OCI-M1 (cell line): ENCODE measurements around the gene SDF2.
A peak's percentile ranks its signal among the peaks of the same experiment; 100 is the strongest.

Source experiments
- DNase-seq: peaks from one replicate; lab custom pipeline; 2025; lab: John Stamatoyannopoulos, UW

SDF2 gene, protein sequence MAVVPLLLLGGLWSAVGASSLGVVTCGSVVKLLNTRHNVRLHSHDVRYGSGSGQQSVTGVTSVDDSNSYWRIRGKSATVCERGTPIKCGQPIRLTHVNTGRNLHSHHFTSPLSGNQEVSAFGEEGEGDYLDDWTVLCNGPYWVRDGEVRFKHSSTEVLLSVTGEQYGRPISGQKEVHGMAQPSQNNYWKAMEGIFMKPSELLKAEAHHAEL

DNA sequence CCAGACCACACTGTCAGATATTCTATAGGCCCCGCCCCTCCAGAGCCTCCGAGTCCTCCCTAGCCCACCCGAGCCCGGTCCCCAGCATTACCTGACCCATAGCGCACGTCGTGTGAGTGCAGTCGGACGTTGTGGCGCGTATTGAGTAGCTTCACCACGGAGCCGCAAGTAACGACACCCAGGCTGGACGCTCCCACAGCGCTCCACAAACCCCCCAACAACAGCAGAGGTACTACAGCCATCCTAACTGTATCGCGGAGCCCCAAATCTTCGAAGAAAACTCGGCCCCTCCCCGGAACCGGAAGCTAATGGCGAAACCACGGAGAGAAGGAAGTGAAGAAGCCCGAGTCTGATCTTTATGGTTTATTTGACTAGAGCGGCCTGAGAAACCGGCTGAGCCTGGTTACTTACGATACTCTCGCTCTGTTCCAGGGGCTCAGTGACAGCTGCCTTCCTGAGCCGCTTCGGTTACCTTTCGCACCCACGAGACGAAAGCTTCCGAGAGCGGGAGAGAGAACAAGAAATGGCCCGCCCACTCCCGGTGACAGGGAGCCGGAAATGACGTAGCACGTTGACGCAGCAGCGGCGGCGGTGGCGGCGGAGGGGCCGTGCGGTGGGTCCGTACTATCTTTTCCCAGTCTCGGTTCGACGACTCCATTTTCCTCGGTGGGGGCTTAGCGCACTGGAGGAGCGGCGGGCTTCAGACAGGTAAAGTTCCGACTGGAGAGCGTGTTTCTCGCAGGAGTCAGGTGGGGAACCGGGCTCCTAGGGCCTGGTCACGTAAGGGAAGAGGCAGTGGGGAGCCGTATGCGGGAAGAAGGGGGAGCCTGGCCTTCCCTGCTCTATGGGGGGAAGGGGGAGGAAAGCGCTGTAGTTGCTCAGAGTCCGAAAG is at the start of gene SDF2, which contains the start of gene SUPT6H:
Gene SDF2 (minus strand): TSS at position 272 of the 892 bp plus-strand sequence. CDS start 30 bp downstream, at position 242.
Gene SUPT6H (plus strand): TSS at position 571 of the 892 bp plus-strand sequence. CDS start 11,197 bp downstream, outside the sequence.
- DNase-seq = peak; percentile 98

DNA sequence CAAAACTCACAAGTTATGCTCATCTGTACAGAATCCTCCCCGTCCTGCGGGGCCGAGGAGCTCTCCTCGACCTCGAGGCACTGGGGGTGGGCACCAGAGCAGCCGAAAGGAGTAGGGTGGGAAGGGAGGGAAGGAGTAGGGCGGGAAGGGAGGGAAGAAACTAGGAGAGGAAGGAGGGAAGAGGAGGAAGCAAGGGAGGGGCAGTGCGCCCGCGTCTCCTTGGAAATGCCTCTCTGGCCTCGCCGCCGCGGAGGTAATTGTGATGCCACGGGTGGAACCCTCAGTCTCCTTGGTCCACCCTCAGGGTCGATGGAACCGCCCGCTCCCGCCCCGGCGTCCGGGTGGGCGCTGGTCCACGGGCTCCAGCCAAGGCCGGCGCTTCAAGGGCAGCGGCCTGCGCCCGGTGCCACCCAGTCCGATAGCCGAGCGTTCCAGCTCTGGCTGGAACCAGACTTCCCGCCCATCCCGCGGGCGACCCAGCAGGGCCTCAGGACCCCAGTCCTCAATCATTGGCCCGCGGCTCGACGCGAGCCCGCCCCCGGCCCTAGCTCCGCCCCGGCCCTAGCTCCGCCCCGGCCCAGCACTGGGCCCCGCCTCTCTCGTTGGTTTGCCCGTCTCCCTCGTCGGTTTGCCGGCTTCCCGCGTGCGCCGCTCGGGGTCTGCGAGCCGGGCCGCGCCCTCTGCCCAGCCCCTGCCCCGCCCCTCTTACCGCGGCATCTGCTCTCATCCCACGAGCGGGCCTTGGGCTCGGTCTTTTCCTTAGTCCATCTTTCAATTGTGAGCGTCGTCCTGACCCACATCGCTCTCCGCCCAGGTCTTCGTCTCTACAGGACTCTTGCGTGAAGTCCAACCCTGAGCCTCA is 49.4 kb upstream of the SDF2 start:
- peak; percentile 99 for DNase-seq

DNA sequence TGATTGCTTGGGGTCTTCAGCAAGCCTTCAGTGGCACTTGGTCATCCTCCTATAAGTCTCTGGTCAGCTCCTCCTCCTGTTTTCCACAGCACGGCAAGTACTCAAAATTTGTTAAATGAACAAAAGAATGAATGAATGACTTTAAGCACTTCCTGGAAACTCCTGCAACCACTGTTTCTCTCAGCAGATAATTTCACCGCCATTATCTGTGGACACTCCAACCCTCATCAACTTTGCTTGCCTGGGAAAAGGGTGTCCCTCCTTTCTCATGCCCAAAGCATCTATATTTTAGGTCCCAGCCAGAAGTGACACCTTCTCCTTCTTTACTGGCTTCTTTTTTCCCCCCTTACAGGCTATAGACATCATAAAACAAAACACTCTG is 45.6 kb upstream of the SDF2 start:
- no peak for DNase-seq

DNA sequence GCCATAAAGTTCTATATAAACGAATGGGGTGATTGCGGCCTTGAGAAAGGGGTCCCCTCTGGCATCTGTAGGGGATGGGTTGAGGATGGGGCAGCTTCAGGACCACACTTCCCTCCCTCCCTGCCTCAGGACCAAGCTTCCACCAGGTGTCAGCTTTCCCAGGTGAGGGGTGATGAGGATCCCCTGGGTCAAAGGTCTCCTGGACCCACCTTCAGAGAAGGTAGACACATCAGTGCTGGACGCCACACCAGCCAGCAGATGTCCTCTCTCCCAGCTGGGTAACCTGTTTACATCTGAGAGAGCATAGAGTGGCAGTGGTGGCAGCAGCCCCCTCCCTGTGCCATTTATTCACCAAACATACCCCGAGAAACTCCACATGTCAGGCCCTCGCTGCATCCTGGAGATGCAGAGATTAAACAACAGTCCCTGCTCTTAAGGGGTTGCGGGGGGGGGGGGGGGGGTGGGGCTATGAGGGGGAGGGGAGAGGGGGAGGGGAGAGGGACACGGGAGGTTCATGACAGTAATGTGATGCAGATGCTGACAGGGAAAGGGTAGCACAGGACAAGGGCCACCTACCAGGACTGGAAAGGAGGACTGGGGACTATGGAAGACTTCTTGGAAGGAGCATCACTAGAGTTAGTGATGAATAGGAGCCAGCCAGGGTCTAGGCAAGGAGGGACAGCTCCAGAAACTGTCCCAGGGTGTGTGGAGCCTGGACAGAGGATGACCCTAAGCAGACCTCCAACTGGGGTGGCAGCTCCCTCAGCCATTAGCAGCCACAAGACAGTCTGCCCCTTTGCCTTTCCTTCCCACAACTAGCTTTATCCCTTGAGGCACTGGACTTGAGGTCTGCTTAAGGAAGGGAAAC is 45.0 kb upstream of the SDF2 start:
- no peak for DNase-seq

DNA sequence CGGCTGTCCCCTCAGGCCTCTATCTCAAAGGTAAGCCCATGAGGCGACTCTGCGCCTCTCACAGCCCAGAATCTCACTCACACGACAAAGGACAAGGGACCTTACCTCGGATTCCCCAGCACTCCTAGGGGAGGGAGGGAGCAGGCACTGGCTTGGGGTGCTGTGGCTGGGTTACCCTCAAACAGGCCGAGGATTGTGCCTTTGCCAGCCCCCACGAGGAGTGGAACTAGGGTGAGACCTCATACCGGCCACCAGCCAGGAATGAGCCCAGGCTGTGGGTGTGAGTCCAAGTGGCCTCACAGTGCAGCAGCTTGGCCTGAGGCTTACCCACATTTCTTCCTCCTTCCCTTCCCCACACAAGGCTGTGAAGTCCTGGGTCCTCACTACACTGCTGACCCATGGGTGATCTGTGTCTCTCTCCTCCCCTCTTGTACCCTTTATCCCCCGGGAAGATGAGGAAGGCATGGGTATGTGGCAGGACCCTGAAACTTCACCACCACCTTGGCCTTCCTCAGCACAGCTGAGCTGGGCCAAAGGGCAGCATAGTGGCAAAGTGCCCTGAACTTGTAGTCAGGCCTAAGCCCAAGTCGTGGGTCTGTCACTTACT is 44.1 kb upstream of the SDF2 start:
- DNase-seq = no peak

DNA sequence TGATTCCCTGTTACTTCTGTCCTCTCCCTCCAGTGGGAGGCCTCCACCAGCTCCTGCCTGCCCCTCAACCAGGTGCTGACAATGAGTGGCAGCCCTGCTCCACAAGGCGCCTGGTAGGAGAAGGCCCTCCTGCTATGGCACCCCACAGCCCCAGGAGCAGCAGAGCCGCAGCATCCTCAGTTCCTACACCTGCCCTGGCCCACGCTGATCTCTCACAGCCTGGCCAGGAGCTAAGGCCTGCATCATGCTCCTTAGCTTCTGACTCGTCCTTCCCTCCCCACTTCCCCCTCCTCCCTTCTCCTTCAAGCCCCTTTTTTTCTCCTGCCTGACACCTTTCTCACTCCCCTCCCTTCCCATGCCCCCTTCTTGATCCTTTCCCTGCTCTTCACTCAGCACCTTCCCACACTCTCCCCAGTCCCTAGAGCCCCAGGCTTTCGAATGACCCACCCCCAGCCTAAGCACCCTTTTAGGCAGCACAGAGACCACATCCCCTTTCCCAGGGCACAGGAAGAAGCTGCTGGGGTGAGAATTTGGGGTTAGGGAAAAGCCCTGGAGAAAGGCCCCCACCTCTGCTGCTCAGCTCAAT is 43.5 kb upstream of the SDF2 start:
- no peak for DNase-seq

DNA sequence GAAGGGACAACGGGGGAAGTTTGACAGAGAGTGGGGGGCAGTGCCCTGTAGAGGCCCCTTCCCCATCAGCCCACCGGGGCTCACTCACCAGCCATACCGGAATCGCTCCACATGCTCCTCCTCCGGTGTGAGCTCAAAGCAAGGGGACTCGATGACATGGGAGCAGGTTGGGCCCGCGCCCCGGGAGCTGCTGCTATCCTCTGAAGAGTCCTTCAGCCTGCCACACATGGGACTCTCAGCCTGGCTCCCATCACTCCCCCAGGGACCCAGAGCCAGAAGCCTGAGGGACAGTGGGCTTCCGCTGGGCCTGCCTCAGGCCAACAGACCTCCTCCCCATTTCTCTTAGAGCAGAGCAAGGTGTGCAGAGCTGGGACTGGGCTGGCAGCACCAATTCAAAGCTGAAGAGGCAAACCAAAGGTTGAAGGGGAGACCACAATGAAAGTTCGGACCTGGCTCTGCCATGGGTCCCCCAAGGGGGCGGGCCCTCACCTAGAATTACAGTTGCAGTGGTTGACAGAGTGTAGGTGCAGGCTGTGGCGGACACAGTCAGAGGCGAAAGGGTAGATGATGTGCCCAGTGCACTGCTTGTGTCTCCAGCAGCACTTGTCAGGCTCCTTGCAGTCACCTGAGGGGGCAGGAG is 42.6 kb upstream of the SDF2 start:
- DNase-seq = no peak

DNA sequence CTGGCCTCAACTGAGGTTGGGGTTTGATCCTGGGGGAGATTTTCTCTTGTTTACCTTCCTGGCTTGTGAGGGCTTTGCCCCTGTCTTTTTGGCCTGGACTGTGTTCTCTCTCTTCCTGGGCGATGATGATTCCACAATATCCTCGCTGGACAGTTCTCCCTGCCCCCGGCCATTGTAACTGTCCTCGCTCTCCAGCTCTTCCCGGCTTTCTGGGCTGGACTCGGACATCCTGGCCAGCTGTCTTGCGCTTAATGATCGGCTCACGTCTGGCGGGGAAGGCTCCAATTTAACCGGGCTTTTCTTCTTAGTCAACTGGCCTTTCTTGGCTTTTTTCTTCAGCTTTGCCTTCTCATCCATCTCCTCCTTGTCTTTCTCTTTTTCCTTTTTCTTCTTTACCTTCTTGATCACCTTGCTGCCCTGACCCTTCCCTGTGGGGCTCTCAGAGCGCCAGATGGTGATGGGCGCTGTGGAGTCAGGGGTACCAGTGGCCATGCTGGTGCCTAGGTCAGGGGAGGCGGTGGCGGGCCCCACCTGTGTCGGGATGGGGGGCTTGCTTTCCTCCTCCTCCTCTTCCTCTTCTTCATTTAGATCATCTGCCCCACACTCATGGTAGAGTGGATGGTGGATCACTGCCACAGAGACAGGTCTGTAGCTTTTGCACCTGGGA is 42.0 kb upstream of the SDF2 start:
- no peak for DNase-seq

DNA sequence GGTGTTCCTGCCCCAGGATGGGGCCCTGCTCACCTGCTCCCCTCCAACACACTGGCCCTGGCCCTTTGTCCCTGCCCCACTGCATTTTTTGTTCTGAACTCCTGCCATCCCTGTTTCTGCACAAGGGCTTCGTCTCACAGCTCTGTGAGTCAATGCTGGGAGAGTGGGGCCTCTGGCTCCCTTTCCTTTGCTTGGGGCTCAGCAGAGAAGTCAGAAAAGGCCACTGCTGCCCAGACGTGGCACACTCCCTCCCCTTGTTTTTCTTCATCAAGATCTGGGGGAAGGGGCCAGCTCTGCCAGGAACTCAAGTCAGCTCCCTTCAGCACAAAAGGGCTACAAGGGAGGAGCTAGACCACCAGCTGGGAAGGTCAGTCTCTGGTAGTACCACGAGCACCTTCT is 41.0 kb upstream of the SDF2 start:
- DNase-seq = no peak

DNA sequence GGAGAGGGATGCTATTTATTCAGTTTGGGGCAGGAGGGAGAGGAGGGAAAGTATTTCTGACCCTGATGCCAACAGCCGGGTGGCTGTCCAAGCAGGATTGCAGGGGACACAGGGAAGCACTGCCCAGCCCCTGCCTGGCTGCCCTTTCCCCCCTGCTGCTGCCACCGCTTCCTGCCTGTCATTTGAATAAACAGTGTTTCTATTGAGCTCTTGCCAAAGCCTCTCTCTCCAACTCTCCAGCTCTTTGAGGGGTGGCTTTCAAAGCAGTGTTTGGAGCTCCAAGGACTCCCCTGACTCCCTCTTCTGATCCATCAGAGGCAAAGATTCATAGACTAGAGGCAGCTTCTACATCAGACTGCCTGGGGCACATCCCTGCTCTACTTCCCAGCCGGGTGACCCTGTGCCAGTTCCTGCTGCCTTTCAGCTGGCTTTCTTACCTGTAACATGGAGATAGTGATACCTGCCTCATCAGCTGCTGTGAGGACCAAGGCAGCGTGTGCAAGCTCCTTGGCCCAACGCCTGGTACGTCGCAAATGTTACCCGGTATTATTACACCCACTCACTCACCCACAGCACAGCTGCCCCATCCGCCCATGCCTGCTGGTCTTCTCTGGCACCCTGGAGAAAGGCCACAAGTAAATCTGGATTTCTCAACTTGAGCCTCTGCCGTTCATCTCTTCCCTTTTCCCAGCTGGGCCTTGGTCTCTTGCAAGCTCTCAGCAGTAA is 40.5 kb upstream of the SDF2 start:
- no peak for DNase-seq

DNA sequence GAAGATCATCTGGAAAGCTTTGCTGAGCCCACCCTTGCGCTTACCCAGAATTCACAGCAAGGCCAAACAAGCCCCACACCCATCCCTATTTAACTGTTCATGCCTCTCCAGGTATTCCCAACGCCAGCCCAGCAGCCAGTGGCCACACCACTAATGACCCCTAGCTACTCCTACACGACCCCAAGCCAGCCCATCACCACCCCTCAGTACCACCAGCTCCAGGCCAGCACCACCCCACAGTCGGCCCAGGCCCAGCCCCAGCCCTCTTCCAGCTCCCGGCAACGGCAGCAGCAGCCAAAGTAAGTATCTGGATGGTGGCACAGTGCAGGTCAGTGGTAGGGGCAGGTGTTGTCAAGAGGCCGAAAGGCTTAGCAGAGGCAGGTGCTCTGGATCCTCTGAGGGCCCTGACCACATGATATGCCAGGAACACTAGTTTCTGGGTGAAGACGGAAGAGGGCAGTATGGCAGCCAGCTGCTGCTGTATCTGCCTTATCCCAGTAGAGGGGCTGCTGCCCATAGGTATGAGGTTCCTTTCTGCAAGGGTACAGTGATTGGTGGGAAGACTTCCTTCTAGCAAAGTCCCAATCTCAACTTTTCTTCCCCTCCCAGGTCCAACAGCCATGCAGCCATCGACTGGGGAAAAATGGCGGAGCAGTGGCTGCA is 39.3 kb upstream of the SDF2 start:
- no peak for DNase-seq

DNA sequence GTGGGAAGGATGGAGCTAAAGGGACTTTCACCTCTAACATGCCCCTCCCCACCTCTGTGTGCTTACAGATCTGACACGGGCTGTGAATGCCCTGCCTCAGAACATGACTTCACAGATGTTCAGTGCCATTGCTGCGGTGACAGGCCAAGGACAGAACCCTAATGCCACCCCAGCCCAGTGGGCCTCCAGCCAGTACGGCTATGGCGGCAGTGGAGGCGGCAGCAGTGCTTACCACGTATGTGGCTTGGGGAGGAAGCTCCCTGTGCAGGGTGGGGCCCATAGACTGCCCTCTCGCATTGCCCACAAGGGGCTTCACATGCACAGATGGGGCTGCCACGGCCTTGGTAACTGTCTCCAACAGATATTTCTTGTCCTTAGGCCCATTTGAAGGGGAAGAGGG is 38.6 kb upstream of the SDF2 start:
- no peak for DNase-seq

DNA sequence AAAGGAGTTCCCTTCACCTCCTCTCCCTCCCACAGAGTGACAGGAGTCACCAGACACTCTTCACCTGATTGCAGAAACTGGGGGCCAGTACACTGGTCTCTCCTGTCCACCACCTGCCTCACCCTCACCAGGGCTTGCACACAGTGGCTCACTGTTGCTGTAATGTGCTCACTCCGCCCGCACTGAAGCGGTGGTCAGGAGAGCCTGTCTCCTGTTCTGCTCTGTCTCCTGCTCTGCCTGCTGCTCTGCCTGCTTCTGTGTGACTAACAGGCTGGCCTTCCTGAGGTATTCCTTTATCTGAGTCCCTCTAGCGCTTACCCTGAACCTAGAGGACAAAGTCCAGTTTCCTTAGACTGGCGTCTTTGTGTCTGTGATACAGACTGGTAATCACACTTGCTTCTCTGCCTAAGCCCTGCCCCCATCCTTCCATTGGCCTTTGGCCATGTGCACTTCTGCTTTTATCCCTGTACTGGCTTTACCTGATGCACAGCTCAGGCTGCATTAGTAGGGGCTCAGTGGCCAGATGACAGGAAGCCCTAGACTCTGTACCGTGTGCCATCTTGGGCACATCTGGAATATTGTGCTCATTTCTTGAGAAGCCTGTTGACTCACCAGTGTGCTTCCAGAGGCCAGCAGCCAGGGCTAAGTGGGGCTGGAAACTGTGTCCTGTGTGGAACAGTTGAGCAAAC is 36.7 kb upstream of the SDF2 start:
- peak; percentile 70 for DNase-seq

DNA sequence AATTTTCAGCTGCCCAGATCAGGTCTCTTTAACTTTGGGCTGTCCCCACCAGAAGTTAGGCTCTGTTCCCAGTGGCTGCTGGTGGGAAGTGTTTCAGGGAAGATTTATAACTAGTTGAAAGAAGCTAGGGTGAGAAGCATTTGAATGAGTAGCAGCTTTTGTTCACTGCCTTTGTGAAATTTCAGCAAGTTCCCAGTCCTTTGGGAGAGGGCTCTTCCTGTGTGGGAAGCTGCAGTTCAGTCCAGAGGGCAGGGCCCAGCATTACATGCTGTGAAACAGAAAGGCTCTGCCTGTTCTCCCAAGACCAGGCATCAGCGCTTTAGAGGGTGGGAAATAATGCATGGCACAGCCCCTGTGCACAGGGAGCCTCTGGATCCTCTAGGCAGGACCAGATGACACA is 32.2 kb upstream of the SDF2 start:
- DNase-seq = no peak

DNA sequence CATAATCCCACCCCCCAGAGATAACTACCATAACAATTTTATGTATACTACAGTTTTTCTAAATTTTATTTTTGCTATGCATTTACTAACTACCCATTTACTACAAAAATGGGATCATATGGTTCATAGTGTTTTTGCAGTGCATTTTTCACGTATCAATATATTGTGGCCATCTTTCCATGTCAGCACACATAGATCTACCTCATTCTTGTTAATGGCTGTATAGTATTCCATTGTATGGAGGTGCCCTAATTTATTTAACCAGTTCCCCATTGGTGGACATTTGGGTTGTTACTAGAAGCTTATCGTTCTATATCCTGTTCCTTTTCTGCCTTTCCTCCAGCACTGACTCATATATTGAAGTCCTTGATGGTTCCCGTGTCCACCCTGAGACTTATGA is 27.3 kb upstream of the SDF2 start:
- no peak for DNase-seq

DNA sequence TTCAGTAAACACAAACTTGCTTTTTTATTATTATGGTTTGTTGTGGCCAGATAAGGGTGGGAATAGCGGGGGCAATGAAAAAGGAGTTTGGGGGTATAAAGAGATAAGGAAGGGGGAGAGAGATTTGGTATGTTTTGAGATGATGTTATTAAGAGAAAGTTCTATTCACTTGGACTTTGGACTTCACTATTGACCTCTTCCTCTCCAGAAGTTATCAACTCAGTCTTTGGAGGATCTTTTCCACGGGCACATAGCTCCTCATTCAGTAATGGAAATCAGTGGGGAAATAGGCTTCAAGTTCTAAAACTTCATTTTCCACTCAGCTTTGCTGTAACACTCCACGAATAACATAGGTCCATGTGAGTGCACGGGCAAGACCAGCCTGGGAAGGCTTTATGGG is 26.8 kb upstream of the SDF2 start:
- no peak for DNase-seq

DNA sequence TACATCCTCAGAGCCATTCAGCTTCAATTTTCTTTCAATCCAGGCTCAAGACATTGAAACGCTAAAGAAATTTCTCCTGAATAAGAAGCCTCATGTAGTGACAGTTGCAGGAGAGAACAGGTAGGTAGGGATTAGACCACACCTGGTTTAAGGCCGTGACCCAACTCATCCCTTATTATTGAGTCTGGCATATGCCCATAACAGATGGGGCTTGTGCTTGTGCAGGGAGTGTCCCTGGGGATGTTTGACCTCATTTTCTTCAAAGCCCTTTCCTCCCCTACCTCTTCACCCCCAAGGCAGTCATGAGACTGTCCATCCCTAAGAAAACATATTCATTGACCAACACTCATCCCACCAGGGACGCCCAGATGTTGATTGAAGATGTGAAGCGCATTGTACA is 24.6 kb upstream of the SDF2 start:
- DNase-seq = no peak

DNA sequence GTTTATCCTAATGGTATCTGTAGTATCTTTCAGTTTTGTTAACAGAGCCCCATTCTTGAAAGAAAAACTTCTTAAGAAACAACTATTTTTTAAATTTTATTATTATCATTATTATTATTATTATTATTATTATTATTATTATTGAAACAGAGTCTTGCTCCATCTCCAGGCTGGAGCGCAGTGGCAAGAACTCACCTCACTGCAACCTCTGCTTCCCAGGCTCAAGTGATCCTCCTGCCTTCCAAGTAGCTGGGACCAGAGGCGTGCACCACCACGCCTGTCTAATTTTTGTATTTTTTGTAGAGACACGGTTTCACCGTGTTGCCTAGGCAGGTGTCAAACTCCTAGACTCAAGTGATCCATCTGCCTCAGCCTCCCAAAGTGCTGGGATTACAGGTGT is 23.7 kb upstream of the SDF2 start:
- no peak for DNase-seq
